HEK293 (cell line): Measurements from ENCODE around the gene GUK1.

Experiments
- ELK4 ChIP-seq: IDR thresholded peaks from 2 replicates; pipeline ENCODE4 v1.6.1; 2011; ENCODE audit warnings: mild to moderate bottlenecking, low read depth, low read length, borderline replicate concordance
- KLF1 ChIP-seq: fragments of 450-650 bp; formaldehyde crosslinking; IDR thresholded peaks from 2 replicates; pipeline ENCODE4 v1.5.1; 2016; ENCODE audit warnings: missing biosample characterization, missing genetic modification characterization
- KLF8 ChIP-seq: fragments of 450-650 bp; formaldehyde crosslinking; IDR thresholded peaks from 2 replicates; pipeline ENCODE4 v1.5.1; 2016; ENCODE audit warnings: missing biosample characterization, missing genetic modification characterization
- SP7 ChIP-seq: fragments of 450-650 bp; formaldehyde crosslinking; IDR thresholded peaks from 2 replicates; pipeline ENCODE4 v1.5.1; 2016; ENCODE audit warnings: missing biosample characterization, missing genetic modification characterization
- ZEB2 ChIP-seq: fragments of 450-650 bp; formaldehyde crosslinking; IDR thresholded peaks from 2 replicates; pipeline ENCODE4 v1.5.1; 2016; ENCODE audit warnings: missing biosample characterization, missing genetic modification characterization
- ZNF174 ChIP-seq: fragments of 450-650 bp; formaldehyde crosslinking; IDR thresholded peaks from 2 replicates; pipeline ENCODE4 v1.5.0; 2017; ENCODE audit warnings: missing biosample characterization, mild to moderate bottlenecking, missing genetic modification characterization
- ZNF266 ChIP-seq: fragments of 450-650 bp; formaldehyde crosslinking; IDR thresholded peaks from 2 replicates; pipeline ENCODE4 v1.5.1; 2016; ENCODE audit warnings: missing biosample characterization, missing genetic modification characterization, low read depth
- ZNF324 ChIP-seq: fragments of 450-650 bp; formaldehyde crosslinking; IDR thresholded peaks from 2 replicates; pipeline ENCODE4 v1.5.1; 2016; ENCODE audit warnings: missing biosample characterization, missing genetic modification characterization
- ZNF366 ChIP-seq: fragments of 450-650 bp; formaldehyde crosslinking; conservative IDR thresholded peaks from 2 replicates; pipeline ENCODE4 v1.5.1; 2016; ENCODE audit warnings: missing biosample characterization, missing genetic modification characterization
- ZNF391 ChIP-seq: fragments of 450-650 bp; formaldehyde crosslinking; IDR thresholded peaks from 2 replicates; pipeline ENCODE4 v1.5.1; 2016; ENCODE audit warnings: low read depth, missing biosample characterization, missing genetic modification characterization, borderline replicate concordance
- ZNF416 ChIP-seq: fragments of 450-650 bp; formaldehyde crosslinking; IDR thresholded peaks from 2 replicates; pipeline ENCODE4 v1.5.1; 2016; ENCODE audit warnings: missing biosample characterization, missing genetic modification characterization
- ZNF518A ChIP-seq: fragments of 450-650 bp; formaldehyde crosslinking; conservative IDR thresholded peaks from 2 replicates; pipeline ENCODE4 v1.5.1; 2016; ENCODE audit warnings: low read depth, missing biosample characterization, missing genetic modification characterization
- ZNF76 ChIP-seq: fragments of 450-650 bp; formaldehyde crosslinking; IDR thresholded peaks from 2 replicates; pipeline ENCODE4; 2016; ENCODE audit warnings: low read depth, missing biosample characterization, missing genetic modification characterization, borderline replicate concordance
- ZNF791 ChIP-seq: fragments of 450-650 bp; formaldehyde crosslinking; IDR thresholded peaks from 2 replicates; pipeline ENCODE4 v1.5.1; 2016; ENCODE audit warnings: missing biosample characterization, missing genetic modification characterization
- ZNF837 ChIP-seq: fragments of 450-650 bp; formaldehyde crosslinking; IDR thresholded peaks from 2 replicates; pipeline ENCODE4 v1.5.1; 2016; ENCODE audit warnings: missing biosample characterization, missing genetic modification characterization
- TF ChIP-seq, protein P1 (sequence below): fragments of 450-650 bp; formaldehyde crosslinking; IDR thresholded peaks from 2 replicates; pipeline ENCODE4 v1.5.1; 2016; ENCODE audit warnings: missing biosample characterization, missing genetic modification characterization
- TF ChIP-seq, protein P2 (sequence below): fragments of 450-650 bp; formaldehyde crosslinking; IDR thresholded peaks from 2 replicates; pipeline ENCODE4 v1.5.1; 2017; ENCODE audit warnings: missing biosample characterization, mild to moderate bottlenecking, missing genetic modification characterization, moderate library complexity
- TF ChIP-seq, protein P3 (sequence below): fragments of 450-650 bp; formaldehyde crosslinking; IDR thresholded peaks from 2 replicates; pipeline ENCODE4 v1.5.1; 2016; ENCODE audit warnings: missing biosample characterization, missing genetic modification characterization
- TF ChIP-seq, protein P4 (sequence below): fragments of 450-650 bp; IDR thresholded peaks from 2 replicates; pipeline ENCODE4 v1.5.1; 2018; ENCODE audit warnings: missing biosample characterization, missing genetic modification characterization
- TF ChIP-seq, protein P5 (sequence below): fragments of 450-650 bp; formaldehyde crosslinking; IDR thresholded peaks from 2 replicates; pipeline ENCODE4 v1.5.1; 2016; ENCODE audit warnings: missing biosample characterization, missing genetic modification characterization

The GUK1 gene

DNA sequence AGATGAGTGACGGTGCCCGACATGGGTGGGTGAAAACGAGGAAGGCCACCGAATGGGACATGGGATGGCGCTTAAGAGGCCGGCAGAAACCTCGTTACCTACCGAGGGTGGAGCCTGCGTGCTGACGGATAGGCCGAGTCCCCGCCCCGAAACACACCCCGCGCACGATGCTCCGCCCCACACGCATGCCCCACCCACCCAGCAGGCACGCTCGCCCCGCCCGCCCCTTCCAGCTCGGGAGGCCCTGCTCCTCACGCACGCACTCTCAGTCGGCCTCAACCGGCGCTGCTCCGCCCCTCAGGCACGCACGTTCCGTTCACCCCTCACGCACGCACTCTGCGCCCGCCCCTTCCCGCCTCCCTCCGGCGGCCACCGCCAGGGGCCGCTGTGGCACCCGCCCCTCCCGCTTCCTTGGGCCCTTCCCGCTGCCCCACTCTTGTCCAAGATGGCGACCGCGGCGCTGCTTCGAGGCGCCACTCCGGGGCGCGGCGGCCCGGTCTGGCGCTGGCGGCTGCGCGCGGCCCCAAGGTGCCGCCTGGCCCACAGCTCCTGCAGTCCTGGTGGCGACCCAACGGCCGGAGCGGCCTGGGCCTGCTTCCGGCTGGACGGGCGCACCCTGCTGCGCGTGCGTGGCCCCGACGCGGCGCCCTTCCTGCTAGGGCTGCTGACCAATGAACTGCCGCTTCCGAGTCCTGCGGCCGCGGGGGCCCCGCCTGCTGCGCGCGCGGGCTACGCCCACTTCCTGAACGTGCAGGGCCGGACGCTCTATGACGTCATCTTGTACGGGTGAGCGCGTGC lies 25.5 kb downstream of the GUK1 start, which contains the start of gene IBA57 (continued):
- TF ChIP-seq, protein P1, sequence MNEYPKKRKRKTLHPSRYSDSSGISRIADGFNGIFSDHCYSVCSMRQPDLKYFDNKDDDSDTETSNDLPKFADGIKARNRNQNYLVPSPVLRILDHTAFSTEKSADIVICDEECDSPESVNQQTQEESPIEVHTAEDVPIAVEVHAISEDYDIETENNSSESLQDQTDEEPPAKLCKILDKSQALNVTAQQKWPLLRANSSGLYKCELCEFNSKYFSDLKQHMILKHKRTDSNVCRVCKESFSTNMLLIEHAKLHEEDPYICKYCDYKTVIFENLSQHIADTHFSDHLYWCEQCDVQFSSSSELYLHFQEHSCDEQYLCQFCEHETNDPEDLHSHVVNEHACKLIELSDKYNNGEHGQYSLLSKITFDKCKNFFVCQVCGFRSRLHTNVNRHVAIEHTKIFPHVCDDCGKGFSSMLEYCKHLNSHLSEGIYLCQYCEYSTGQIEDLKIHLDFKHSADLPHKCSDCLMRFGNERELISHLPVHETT: 0 out of 2 replicates have a peak, but pooled peaks have one; percentile 23
- TF ChIP-seq KLF1: peak; percentile 96
- no peak for TF ChIP-seq ZNF416 (tag by site-specific recombination)
- 0 out of 2 replicates have a peak, but pooled peaks have one; percentile 19 for TF ChIP-seq ZNF518A (tag by site-specific recombination)
- TF ChIP-seq, protein P2, sequence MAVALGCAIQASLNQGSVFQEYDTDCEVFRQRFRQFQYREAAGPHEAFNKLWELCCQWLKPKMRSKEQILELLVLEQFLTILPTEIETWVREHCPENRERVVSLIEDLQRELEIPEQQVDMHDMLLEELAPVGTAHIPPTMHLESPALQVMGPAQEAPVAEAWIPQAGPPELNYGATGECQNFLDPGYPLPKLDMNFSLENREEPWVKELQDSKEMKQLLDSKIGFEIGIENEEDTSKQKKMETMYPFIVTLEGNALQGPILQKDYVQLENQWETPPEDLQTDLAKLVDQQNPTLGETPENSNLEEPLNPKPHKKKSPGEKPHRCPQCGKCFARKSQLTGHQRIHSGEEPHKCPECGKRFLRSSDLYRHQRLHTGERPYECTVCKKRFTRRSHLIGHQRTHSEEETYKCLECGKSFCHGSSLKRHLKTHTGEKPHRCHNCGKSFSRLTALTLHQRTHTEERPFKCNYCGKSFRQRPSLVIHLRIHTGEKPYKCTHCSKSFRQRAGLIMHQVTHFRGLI (tag by site-specific recombination): no peak; the same call in 1 of the 2 replicates
- TF ChIP-seq ZNF391 (tag by site-specific recombination): peak; percentile 56; the same call in 1 of the 2 replicates
- peak; percentile 73; the same call in 1 of the 2 replicates for TF ChIP-seq ZEB2
- TF ChIP-seq ZNF266: no peak
- TF ChIP-seq, protein P3, sequence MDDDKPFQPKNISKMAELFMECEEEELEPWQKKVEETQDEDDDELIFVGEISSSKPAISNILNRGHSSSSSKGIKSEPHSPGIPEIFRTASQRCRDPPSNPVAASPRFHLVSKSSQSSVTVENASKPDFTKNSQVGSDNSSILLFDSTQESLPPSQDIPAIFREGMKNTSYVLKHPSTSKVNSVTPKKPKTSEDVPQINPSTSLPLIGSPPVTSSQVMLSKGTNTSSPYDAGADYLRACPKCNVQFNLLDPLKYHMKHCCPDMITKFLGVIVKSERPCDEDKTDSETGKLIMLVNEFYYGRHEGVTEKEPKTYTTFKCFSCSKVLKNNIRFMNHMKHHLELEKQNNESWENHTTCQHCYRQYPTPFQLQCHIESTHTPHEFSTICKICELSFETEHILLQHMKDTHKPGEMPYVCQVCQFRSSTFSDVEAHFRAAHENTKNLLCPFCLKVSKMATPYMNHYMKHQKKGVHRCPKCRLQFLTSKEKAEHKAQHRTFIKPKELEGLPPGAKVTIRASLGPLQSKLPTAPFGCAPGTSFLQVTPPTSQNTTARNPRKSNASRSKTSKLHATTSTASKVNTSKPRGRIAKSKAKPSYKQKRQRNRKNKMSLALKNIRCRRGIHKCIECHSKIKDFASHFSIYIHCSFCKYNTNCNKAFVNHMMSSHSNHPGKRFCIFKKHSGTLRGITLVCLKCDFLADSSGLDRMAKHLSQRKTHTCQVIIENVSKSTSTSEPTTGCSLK (tag by site-specific recombination): no peak
- TF ChIP-seq ELK4: peak; percentile 94; the same call in 1 of the 2 replicates
- TF ChIP-seq KLF8: peak; percentile 97
- TF ChIP-seq ZNF76 (tag by site-specific recombination): peak; percentile 68; the same call in 1 of the 2 replicates
- no peak for TF ChIP-seq ZNF837 (tag by site-specific recombination)
- TF ChIP-seq ZNF791 (tag by site-specific recombination): peak; percentile 27; the same call in 1 of the 2 replicates
- TF ChIP-seq, protein P4, sequence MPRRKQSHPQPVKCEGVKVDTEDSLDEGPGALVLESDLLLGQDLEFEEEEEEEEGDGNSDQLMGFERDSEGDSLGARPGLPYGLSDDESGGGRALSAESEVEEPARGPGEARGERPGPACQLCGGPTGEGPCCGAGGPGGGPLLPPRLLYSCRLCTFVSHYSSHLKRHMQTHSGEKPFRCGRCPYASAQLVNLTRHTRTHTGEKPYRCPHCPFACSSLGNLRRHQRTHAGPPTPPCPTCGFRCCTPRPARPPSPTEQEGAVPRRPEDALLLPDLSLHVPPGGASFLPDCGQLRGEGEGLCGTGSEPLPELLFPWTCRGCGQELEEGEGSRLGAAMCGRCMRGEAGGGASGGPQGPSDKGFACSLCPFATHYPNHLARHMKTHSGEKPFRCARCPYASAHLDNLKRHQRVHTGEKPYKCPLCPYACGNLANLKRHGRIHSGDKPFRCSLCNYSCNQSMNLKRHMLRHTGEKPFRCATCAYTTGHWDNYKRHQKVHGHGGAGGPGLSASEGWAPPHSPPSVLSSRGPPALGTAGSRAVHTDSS: no peak; the same call in 1 of the 2 replicates
- no peak for TF ChIP-seq ZNF174
- TF ChIP-seq SP7: peak; percentile 89
- TF ChIP-seq ZNF366 (tag by site-specific recombination): no peak
- TF ChIP-seq, protein P5, sequence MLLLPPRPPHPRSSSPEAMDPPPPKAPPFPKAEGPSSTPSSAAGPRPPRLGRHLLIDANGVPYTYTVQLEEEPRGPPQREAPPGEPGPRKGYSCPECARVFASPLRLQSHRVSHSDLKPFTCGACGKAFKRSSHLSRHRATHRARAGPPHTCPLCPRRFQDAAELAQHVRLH (tag by site-specific recombination): peak; percentile 96
- TF ChIP-seq ZNF324 (tag by site-specific recombination): 0 out of 2 replicates have a peak, but pooled peaks have one; percentile 34
